Measurements from ENCODE around the gene RASA2. TPM values are rescaled to one million over a fixed set of nuclear protein-coding genes. Genes with fewer than 3 reads are reported as not detected.

Gene RASA2
- total and polyA plus RNA-seq, 2 experiments from 2014 or later = 6.2 to 12.6 TPM

GRCh38 chr3:141454054-141454453, 32.8 kb upstream of the RASA2 start:
- WGBS (ENCODE audit: low lambda C conversion rate, missing lambda C conversion rate) = 70% methylated on average over 3 of the region's 3 CpGs
- no peaks in the 10 kb centered on the region for H3K36me3 ChIP-seq (replicated peaks; ENCODE audit: insufficient read depth, low read depth)
- H3K27ac ChIP-seq = no peak overlapping the region
- no peak for DNase-seq (ENCODE audit: low spot score)
- H3K4me2 ChIP-seq = no peak overlapping the region
- no peaks in the 10 kb centered on the region for H3K27me3 ChIP-seq
- H3K9me2 ChIP-seq (replicated peaks; ENCODE audit: insufficient read depth) = no peaks in the 10 kb centered on the region
- H4K20me1 ChIP-seq (ENCODE audit: insufficient read depth, poor library complexity, severe bottlenecking) = no peaks in the 10 kb centered on the region
- H3K9me3 ChIP-seq (ENCODE audit: low read depth) = no peaks in the 10 kb centered on the region
- no peak overlapping the region for H3K4me3 ChIP-seq
- H3K4me1 ChIP-seq (ENCODE audit: insufficient read depth) = no peaks in the 10 kb centered on the region
- no peaks in the 10 kb centered on the region for H3K79me2 ChIP-seq
- TF ChIP-seq EZH2phosphoT487 (IDR thresholded peaks at IDR 0.05; ENCODE audit: low read depth, severe bottlenecking, unreplicated experiment) (no peak), CTCF (IDR thresholded peaks at IDR 0.05; ENCODE audit: poor library complexity) (no peak), EZH2 (IDR thresholded peaks at IDR 0.05; ENCODE audit: borderline replicate concordance) (no peak)
- no peak overlapping the region for H2AFZ ChIP-seq

GRCh38 chr3:141454906-141455602, 31.8 kb upstream of the RASA2 start:
- no peak overlapping the region for H2AFZ ChIP-seq
- H3K9me2 ChIP-seq (replicated peaks; ENCODE audit: insufficient read depth) = no peaks in the 10 kb centered on the region
- TF ChIP-seq EZH2 (IDR thresholded peaks at IDR 0.05; ENCODE audit: borderline replicate concordance) (no peak), CTCF (IDR thresholded peaks at IDR 0.05; ENCODE audit: poor library complexity) (peak; percentile 56)
- H3K4me1 ChIP-seq (ENCODE audit: insufficient read depth) = no peaks in the 10 kb centered on the region
- H3K79me2 ChIP-seq = no peaks in the 10 kb centered on the region
- H3K27ac ChIP-seq = no peak overlapping the region
- 76% methylated on average over 20 of the region's 20 CpGs for WGBS (ENCODE audit: low lambda C conversion rate, missing lambda C conversion rate)
- DNase-seq (ENCODE audit: low spot score) = peak; percentile 72
- no peaks in the 10 kb centered on the region for H3K36me3 ChIP-seq (replicated peaks; ENCODE audit: insufficient read depth, low read depth)
- no peak overlapping the region for H3K4me3 ChIP-seq
- no peak overlapping the region for H3K4me2 ChIP-seq
- H3K27me3 ChIP-seq = no peaks in the 10 kb centered on the region
- H4K20me1 ChIP-seq (ENCODE audit: insufficient read depth, poor library complexity, severe bottlenecking) = no peaks in the 10 kb centered on the region
- no peaks in the 10 kb centered on the region for H3K9me3 ChIP-seq (ENCODE audit: low read depth)

- Histone ChIP-seq H3K79me2 (no peaks in the 10 kb centered on the region), H3K4me3 (no peak overlapping the region), H3K36me3 (replicated peaks; ENCODE audit: insufficient read depth, low read depth) (no peaks in the 10 kb centered on the region), H3K4me2 (no peak overlapping the region), H2AFZ (no peak overlapping the region), H4K20me1 (ENCODE audit: insufficient read depth, poor library complexity, severe bottlenecking) (no peaks in the 10 kb centered on the region), H3K4me1 (ENCODE audit: insufficient read depth) (no peaks in the 10 kb centered on the region), H3K27me3 (no peaks in the 10 kb centered on the region), H3K9me2 (replicated peaks; ENCODE audit: insufficient read depth) (no peaks in the 10 kb centered on the region), H3K27ac (no peak overlapping the region), H3K9me3 (ENCODE audit: low read depth) (no peaks in the 10 kb centered on the region)
- 70% methylated on average over 18 of the region's 18 CpGs for WGBS (ENCODE audit: low lambda C conversion rate, missing lambda C conversion rate)
- DNase-seq (ENCODE audit: low spot score) = no peak
- TF ChIP-seq EZH2phosphoT487 (IDR thresholded peaks at IDR 0.05; ENCODE audit: low read depth, severe bottlenecking, unreplicated experiment) (no peak), EZH2 (IDR thresholded peaks at IDR 0.05; ENCODE audit: borderline replicate concordance) (no peak), CTCF (IDR thresholded peaks at IDR 0.05; ENCODE audit: poor library complexity) (no peak)
Measured at GRCh38 chr3:141455603-141456300, 31.1 kb upstream of the RASA2 start.

All from hepatocyte (in vitro differentiated cells).